BE2C (cell line): ENCODE measurements around the gene CDK6.

Source experiments
- DNase-seq: peaks from one replicate; pipeline ENCODE4 v3.0.0-alpha.2; 2020
- H3K27me3 ChIP-seq: fragments of 250-450 bp; sonication (Bioruptor Pico); 2 replicates; pipeline ENCODE4 v1.5.1; 2020; ENCODE audit warnings: mild to moderate bottlenecking
- H3K36me3 ChIP-seq: fragments of 250-450 bp; sonication (Bioruptor Pico); 2 replicates; pipeline ENCODE4 v1.5.1; 2020; ENCODE audit warnings: mild to moderate bottlenecking
- H3K4me1 ChIP-seq: fragments of 250-450 bp; sonication (Bioruptor Pico); 2 replicates; pipeline ENCODE4 v1.5.1; 2020
- H3K4me3 ChIP-seq: 2 replicates; pipeline ENCODE4 v1.5.1; 2011; ENCODE audit warnings: low read depth, low read length
- H3K9me3 ChIP-seq: fragments of 250-450 bp; sonication (Bioruptor Pico); 2 replicates; pipeline ENCODE4 v1.5.1; 2020
- CTCF ChIP-seq: IDR thresholded peaks from 2 replicates; pipeline ENCODE4 v1.5.1; 2012; ENCODE audit warnings: mild to moderate bottlenecking, low read depth, low read length

The CDK6 gene

GRCh38 chr7:92837000-92837749 is 802 bp upstream of the CDK6 start:
- peak overlapping the region; percentile 98 for H3K4me3 ChIP-seq
- DNase-seq = no peak

GRCh38 chr7:92835851-92836488 is 403 bp downstream of the CDK6 start:
- DNase-seq = no peak
- no peaks in the 10 kb centered on the region; the same call in none of the 2 replicates for H3K4me1 ChIP-seq
- no peak for TF ChIP-seq CTCF
- peaks cover 17% of the 10 kb centered on the region for H3K36me3 ChIP-seq
- peak overlapping the region; percentile 98 for H3K4me3 ChIP-seq
- H3K9me3 ChIP-seq = no peaks in the 10 kb centered on the region
- peaks cover 44% of the 10 kb centered on the region for H3K27me3 ChIP-seq

More at GRCh38 chr7:92837000-92837749, 802 bp upstream of the CDK6 start:
- H3K27me3 ChIP-seq = peaks cover 56% of the 10 kb centered on the region
- no peak for TF ChIP-seq CTCF
- H3K9me3 ChIP-seq = no peaks in the 10 kb centered on the region
- no peaks in the 10 kb centered on the region for H3K4me1 ChIP-seq
- peaks cover 8% of the 10 kb centered on the region; the same call in 1 of the 2 replicates for H3K36me3 ChIP-seq

GRCh38 chr7:92835261-92835850 is 1.0 kb downstream of the CDK6 start:
- Histone ChIP-seq H3K4me3 (peak overlapping the region; percentile 98), H3K27me3 (peaks cover 38% of the 10 kb centered on the region), H3K9me3 (no peaks in the 10 kb centered on the region)

GRCh38 chr7:92834507-92835260 is 1.7 kb downstream of the CDK6 start:
- peak; percentile 24 for DNase-seq
- Histone ChIP-seq H3K27me3 (peaks cover 31% of the 10 kb centered on the region), H3K9me3 (no peaks in the 10 kb centered on the region), H3K36me3 (peaks cover 24% of the 10 kb centered on the region), H3K4me3 (peak overlapping the region; percentile 98), H3K4me1 (no peaks in the 10 kb centered on the region; the same call in none of the 2 replicates)
- no peak for TF ChIP-seq CTCF

More at GRCh38 chr7:92835261-92835850, 1.0 kb downstream of the CDK6 start:
- peak; percentile 40 for DNase-seq
- TF ChIP-seq CTCF = no peak
- H3K36me3 ChIP-seq = peaks cover 22% of the 10 kb centered on the region
- H3K4me1 ChIP-seq = no peaks in the 10 kb centered on the region; the same call in none of the 2 replicates

GRCh38 chr7:92833766-92834506 is 2.4 kb downstream of the CDK6 start:
- peaks cover 27% of the 10 kb centered on the region for H3K36me3 ChIP-seq
- peak; percentile 16; the same call in 1 of the 2 replicates for TF ChIP-seq CTCF
- peak; percentile 85 for DNase-seq
- no peaks in the 10 kb centered on the region for H3K9me3 ChIP-seq
- H3K4me1 ChIP-seq = peaks cover under 1% of the 10 kb centered on the region
- H3K4me3 ChIP-seq = peak overlapping the region; percentile 98
- peaks cover 24% of the 10 kb centered on the region for H3K27me3 ChIP-seq
